Measurements from ENCODE around the gene CDADC1.

The CDADC1 gene
- total RNA-seq, result 8.6 to 12.5 reads per million in 2 experiments

DNA sequence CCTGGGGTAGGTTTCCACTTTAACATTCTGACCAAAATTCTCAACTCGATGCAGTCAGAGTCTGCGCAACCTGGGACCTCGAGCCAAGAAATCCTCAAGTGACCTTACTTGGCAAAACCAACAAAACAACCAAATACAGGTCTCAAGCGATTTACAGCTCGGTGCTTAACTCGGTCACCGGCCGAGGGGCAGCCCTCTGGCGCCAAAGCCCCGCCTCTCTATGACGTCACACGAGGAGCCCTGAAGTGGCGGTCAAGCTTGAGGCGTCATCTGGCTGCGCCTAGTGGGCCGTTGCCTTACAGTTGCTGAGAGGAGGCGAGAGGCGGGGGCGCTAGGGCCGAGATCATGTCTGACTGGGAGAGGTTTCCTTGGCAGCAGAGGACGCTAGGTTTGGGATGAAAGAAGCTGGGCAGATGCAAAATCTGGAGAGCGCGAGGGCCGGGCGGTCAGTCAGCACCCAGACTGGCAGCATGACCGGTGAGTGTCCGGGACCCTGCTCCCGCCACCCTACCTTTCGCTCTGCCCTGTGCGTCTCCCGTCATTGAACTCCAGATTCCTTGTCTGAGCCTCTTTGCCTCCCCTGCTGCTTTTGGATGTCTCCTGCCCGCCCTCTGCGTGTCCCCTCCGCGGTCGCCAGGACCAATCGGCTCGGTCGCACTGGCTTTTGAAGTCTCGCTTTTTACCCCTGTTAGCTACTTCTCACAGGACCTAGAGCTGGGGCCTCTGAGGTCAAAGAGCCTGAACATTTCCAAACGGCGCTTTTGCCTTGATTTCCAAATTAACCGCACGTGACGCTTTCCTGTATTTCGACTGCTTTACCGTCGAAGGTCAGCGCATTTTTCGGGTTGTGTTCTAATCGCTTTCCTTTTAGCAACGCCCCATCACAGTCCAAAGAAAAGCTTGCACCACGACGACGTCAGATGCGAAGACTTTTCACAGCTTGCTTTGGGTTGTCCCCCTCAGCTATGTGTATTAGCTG, at the start of gene CDADC1:
TSS of gene CDADC1 (plus strand) at position 283 of the 979 bp plus-strand sequence. CDS start at position 396, 113 bp downstream.
- DNase-seq (ENCODE audit: low read depth), result peak; percentile 60

GRCh38 chr13:49206641-49207040, 41.1 kb upstream of the CDADC1 start:
- no peak for DNase-seq (ENCODE audit: low read depth)

DNA sequence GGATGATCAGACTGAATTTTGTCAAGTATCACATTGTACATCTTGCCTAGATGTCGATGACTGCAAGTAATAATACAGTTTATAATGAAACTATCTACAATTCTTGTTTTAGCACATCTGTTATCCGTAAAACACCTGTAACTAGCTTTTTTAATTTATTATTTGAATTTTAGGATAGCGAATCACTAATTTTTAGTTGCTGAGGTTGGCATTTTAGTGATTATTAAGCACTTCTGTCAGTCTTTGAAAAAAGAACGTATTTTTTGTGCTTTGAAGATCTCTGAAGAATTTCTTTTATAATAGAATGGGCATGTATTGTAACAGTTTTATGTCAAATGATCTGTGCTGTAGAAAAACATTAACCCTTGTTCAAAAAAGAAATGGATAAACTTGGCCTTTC, 39.1 kb upstream of the CDADC1 start:
- no peak for DNase-seq (ENCODE audit: low read depth)

- DNase-seq (ENCODE audit: low read depth), result no peak
These were observed 37.6 kb upstream of the CDADC1 start for GRCh38 chr13:49210114-49210513.

DNA sequence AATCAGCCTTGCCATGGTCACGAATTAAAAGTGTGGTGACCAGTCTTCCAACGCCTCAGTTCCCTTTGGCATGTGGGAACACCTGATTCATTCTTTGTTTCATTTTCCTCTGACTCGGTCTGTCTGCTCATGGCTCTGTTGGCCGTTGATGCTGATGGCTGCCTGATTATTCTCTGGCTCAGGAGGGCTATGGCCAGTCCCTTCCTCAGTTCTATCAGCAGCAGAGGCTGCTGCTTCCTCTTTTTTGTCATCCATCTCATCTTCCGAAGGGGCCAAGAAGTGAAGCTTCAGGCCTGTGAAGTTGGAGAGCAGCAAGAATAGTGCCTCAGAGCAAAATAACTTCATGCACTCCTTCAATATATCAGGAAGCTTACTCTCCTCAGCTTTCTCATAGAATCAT, 37.1 kb upstream of the CDADC1 start:
- no peak for DNase-seq (ENCODE audit: low read depth)

DNA sequence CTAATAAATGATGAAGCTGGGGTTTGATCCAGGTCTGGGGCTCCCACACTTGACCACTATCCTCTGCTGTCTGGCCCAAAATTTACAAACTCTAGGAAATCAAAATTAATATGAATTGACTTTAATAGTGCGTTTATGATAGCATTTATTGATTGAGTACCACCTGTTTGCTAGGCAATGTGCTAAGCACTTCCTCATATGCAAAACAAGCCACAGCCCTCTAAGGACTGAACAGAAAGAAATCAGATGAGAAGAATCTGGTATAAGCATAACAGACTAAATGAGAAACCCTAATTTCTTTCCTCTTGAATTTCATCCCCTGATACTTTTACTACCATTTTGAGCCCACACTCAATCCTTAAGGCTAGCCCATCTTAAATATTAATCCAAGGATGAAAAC, 34.2 kb upstream of the CDADC1 start:
- no peak for DNase-seq (ENCODE audit: low read depth)

DNA sequence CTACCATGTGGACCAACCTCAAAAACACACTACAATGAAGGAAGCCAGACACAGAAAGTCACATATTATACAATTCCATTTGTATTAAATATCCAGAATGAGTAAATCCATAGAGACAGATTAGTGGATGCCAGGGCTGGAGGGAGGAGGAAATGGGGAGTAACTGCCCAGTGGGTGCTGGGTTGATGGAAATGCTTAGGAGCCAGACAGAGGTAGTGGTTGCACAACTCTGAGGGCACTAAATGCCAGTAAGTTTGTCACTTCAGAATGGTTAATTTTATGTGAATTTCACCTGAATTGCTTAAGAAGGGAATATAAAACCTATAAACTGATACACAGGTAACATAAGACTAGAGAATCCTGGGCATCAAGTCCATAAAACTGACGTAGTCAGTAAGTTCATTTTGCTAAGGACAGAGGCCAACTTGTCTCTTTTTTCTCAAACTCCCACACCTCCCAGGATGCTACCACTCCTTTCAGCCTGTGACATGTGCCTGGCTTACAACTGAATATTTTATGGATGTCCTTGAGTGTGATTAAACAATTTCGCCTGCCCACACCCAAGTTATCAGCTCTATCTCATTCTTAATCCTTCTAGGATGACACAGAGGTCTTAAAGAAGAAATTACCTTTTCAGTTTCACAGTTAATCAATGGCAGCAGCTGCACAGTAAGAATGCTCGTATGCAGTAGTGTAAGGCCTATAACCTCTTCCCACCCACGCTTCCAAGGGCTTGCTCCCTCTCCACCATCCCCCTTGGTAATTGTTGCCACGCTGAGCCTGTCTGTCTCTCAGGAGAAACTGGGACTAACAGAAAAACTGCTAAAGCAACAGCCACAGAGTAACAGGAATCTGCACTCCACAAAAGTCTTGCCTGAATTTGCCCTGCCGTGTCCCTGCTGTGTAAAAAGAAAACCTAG, 33.5 kb upstream of the CDADC1 start:
- DNase-seq (ENCODE audit: low read depth), result no peak

DNA sequence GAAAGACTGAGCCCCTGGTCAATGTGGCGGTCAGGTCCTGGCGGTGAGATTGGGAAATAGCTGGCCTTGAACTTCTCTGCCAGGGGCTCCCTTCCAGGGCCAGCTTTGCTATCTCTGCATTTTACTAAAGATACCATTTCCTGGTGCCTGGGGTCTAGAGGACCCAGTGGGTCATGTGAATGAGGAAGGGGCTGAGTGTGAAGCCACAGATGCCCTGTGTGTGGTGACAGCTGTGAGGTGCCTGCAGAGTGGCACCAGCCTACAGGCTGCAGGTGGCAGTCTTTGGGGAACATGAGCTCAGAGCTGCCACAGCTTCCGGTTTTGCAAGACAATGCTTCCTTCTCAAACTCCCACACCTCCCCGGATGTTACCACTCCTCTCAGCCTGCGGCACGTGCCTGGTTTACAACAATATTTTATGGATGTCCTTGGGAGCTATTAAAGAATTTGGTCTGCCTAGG, 32.8 kb upstream of the CDADC1 start:
- peak; percentile 14 for DNase-seq (ENCODE audit: low read depth)

DNA sequence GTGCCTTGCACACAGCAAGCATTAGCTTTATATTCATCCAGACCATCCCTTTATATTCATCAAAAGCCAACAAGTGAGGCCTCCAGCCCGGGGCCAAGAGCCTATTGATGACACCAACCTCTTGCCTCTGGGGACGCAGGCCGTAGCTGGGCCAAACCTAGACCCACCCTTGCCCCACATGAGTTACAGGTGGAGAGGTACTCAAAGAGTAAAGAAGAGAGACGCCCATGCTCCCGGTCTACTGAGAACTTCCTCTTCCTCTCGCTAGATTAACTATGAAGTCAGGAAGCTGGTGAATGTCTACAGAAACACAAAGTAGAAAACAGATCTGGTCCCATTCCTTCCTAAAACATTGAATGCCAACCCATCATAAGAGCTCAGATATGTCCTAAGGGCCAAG, 31.4 kb upstream of the CDADC1 start:
- DNase-seq (ENCODE audit: low read depth), result no peak

- no peak for DNase-seq (ENCODE audit: low read depth)
These were observed 29.7 kb upstream of the CDADC1 start for GRCh38 chr13:49217962-49218492.

DNA sequence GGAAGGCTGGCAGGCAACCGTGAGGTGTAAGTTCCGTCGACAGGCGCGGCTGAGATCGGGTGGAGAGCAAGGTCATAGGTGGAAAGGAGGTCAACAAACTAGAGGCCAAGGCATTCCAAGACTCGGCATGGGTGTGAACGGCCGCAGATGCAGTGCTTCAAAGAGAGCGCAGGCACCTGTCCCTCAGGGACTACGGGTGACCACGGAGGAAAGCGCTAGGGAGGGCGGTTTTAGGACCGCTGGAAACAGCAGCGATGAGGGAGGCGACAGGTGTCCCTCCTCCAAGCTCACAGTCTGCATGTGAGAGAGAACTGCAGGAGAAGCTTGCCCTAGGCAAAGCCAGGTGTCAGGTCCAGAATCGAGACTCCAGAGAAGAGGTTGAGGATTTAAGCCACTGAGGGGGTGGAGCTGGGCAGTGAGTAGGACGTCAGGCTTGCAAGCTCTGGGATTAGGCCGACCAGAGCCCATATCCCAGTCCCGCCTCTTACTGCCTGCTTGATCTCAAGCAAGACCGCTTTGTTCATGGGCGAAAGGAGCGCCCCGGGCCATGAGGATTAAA, 29.2 kb upstream of the CDADC1 start:
- no peak for DNase-seq (ENCODE audit: low read depth)

DNA sequence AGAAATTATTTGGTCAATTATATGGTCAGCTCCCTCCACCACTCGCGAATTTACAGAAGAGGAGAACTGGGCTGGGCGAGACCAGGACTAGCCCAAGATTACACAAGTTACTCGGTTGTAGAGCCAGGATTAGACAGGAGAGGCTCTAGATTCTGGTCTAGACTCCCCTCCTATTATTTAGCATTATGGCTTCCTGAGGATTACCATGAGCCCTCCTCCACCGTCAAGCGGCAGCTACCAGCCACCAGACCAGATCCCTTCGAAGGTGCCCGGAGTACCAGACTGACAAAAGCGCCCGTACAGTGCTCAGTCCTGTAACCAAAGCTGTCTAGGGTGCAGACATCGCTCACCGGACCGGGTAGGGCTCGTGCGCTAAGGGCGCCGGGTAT, 28.1 kb upstream of the CDADC1 start:
- no peak for DNase-seq (ENCODE audit: low read depth)

GRCh38 chr13:49220036-49220855, 27.5 kb upstream of the CDADC1 start, which contains the start of gene MLNR:
Gene MLNR, plus strand, starts transcription at chr13:49220338. Its CDS starts 0 bp downstream, at chr13:49220338.
- no peak for DNase-seq (ENCODE audit: low read depth)

DNA sequence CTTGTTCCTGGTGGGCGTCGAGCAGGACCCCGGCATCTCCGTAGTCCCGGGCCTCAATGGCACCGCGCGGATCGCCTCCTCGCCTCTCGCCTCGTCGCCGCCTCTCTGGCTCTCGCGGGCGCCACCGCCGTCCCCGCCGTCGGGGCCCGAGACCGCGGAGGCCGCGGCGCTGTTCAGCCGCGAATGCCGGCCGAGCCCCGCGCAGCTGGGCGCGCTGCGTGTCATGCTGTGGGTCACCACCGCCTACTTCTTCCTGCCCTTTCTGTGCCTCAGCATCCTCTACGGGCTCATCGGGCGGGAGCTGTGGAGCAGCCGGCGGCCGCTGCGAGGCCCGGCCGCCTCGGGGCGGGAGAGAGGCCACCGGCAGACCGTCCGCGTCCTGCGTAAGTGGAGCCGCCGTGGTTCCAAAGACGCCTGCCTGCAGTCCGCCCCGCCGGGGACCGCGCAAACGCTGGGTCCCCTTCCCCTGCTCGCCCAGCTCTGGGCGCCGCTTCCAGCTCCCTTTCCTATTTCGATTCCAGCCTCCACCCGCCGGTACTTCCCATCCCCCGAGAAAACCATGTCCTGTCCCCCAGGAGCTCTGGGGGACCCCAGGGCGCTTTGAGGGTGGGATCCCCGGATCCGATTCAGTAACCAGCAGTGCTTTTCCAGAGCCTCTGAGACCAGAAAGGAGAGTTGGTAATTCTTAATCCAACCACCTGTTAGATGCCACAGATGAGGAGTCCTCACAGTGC, 26.7 kb upstream of the CDADC1 start:
- DNase-seq (ENCODE audit: low read depth), result no peak

DNA sequence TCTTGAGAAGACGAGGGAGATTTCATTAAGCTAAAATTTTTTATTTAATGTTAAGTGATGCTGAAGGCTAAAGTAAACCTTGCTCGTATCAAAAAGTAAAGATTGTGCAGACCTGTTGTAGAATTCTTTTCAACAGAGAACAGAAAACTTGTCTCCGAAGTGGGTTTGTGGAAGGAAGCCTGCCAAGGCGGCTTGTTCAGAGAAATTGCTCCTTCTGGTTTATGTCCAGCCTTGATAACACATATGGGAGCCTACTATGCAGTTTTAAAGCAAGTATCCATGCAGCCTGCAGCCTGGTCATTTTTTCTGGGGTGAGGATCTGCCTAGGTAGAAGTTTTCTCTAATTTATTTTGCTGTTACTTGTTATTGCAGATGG, 26.1 kb upstream of the CDADC1 start:
- no peak for DNase-seq (ENCODE audit: low read depth)

DNA sequence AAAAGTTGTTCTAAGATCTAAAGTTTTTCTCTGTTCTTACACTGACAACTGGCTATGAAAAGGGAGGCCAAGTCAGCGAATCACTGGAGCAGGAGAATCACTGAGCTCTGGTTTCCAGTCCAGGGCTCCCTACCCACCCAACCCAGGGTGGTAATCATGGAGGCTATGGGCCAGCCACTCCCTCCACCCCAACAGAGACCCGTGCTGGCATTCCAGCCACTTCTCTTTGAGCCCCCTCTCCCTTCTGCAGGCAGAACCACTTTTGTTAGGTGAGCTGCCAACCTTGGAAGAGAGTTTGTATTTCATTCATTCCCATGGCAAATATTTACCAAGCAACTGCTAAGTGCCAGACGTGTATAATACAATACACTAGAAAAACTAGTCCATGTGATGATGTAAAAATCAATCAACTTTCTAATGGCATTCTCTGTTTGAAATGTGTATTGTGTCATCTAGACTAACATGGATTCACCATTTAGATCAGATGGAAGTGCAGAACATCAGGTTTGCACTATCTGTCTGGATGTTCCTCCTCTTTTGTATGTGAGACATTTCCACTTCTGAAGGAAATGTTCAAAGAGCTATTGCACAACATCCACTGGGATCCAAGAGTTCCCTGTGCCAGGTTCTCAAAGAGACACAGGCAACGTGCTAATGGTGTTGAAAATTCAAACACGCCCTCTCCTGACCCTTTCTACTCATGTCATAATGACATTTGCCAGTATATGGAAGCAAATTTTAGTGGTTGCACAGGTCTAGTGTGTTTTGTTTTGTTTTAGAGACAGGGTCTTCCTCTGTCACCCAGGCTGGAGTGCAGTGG, 22.3 kb upstream of the CDADC1 start:
- DNase-seq (ENCODE audit: low read depth), result no peak

- DNase-seq (ENCODE audit: low read depth), result no peak
These were observed 21.1 kb upstream of the CDADC1 start for GRCh38 chr13:49226613-49227012.

DNA sequence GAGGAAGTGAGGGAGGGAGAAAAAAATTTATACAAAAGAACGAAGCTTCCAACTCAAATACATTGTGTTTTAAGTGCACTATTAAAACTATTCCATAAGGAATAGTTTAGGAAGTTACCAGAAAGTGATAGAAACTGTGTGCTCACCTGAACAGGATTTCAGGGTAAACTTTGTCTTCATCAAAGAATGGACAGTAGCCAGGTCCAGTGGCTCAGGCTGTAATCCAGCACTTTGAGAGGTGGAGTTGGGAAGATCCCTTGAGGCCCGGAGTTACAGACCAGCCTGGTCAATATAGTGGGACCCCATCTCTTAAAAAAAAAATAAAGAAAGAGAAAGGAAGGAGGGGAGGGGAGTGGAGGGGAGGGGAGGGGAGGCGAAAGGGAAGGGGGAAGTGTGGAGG, 13.0 kb upstream of the CDADC1 start:
- DNase-seq (ENCODE audit: low read depth), result no peak

GRCh38 chr13:49235856-49236431, 11.8 kb upstream of the CDADC1 start:
- no peak for DNase-seq (ENCODE audit: low read depth)
